Upper lobe of left lung (tissue), 4 donors: Measurements from ENCODE around the gene OR6S1.
A peak's percentile ranks its signal among the peaks of the same experiment; 100 is the strongest.

Source experiments
- CTCF ChIP-seq, 6 experiments: fragments of 450-650 bp in 4 of 6; fragments of 200-600 bp in 2 of 6; sonication (generic) in 2 of 6; IDR thresholded peaks; one replicate each; pipeline ENCODE4 v1.5.1; 2016 to 2019; ENCODE audit warnings: antibody characterized with exemption in 6 of 6
- EP300 ChIP-seq, 4 donors: sonication (generic); formaldehyde crosslinking; IDR thresholded peaks; one replicate each; pipeline ENCODE4 v1.5.1; 2017; ENCODE audit warnings: antibody characterized with exemption in 4 of 4, control low read depth in 2 of 4

- no peak for TF ChIP-seq EP300 (IDR thresholded peaks at IDR 0.05)
- peak in 4 of 6 experiments; percentile 26 to 58 (median 38) for TF ChIP-seq CTCF (IDR thresholded peaks at IDR 0.05)
These were observed 35.1 kb downstream of the OR6S1 start for GRCh38 chr14:20606190-20606901.
